Measurements from ENCODE around the gene EFNA1.

The EFNA1 gene

DNA sequence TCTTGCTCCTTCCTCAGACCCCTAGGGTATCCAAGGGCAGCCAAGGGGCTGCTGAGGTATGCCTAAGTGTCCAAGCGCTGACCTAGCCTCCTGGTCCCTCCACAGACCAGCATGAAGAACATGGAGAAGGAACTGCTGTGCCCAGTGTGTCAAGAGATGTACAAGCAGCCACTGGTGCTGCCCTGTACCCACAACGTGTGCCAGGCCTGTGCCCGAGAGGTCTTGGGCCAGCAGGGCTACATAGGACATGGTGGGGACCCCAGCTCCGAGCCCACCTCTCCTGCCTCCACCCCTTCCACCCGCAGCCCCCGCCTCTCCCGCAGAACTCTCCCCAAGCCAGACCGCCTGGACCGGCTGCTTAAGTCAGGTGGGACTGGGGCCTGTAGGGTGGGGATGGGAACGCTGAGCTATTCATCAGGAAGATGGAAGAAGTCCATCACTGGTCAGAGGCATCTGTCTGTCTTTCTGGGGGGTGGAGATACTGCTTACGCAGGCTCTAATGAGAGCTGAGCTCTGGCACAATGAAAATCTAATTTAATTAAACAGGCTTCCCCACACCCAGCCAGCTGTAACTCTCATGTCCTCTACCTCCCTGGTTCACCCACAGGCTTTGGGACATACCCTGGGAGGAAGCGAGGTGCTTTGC lies 47.7 kb downstream of the EFNA1 start:
- no peak for DNase-seq (ENCODE audit: low read depth)

DNA sequence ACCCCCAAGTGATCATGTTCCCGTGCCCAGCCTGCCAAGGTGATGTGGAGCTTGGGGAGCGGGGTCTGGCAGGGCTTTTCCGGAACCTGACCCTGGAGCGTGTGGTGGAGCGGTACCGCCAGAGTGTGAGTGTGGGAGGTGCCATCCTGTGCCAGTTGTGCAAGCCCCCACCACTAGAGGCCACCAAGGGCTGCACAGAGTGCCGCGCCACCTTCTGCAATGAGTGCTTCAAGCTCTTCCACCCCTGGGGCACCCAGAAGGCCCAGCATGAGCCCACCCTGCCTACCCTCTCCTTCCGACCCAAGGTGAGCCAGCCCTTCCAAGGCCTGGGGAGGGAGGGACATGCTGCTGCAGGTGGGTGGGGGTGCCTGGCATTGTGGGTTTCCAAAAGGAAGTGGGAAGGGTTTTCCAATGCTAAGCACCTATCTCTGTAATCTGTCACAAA lies 48.3 kb downstream of the EFNA1 start:
- no peak for DNase-seq (ENCODE audit: low read depth)

DNA sequence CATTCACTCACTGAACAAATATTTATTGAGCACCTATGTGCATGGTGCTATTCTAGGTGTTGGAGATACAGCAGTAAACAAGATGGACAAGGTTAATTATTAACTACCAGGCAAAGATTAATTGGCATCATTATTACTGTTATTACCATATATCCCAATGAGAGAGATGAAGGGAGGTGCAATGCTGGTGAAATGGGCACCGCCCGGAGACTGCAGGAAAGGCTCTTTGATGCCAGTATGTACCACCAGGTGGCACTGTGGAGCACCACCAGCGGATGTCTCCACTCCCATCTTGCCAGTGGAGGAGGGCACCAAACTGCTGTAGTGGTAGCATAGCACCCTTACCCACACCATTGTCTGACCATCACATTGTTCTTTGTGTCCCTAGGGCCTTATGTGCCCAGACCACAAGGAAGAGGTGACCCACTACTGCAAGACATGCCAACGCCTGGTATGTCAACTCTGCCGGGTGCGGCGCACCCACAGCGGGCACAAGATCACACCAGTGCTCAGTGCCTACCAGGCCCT lies 48.9 kb downstream of the EFNA1 start:
- DNase-seq (ENCODE audit: low read depth) = peak; percentile 73

DNA sequence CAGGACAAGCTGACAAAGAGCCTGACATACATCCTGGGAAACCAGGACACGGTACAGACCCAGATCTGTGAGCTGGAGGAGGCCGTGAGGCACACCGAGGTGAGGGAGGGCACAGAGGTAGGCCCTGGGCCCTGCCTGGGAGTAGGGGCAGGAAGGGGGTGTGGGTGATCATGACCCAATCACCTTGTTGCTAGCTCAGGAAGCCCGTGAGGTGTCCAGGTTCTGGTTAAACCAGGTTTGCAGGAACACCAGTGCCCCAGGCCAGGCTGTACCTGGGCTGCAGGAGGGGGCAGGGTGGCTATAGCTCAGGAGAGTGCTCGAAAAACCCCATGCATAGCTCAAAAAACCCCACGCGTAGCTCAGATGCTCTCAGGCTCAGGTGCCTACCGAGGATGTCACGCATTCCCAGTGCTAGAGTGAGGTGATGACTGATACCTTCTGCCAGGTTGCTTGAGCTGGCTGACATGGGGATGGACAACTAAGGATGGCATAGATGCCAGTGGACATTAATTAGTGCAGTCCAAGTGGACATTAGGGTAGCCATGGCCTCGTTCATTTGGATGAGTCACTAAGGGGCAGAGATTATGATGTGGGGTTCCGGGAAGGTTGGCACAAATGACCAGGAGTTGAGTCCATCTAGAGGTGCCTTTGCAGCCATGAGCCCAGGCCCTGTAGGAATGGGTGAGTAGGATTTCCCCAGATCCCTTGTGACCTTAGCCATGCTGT lies 49.7 kb downstream of the EFNA1 start:
- DNase-seq (ENCODE audit: low read depth) = no peak

DNA sequence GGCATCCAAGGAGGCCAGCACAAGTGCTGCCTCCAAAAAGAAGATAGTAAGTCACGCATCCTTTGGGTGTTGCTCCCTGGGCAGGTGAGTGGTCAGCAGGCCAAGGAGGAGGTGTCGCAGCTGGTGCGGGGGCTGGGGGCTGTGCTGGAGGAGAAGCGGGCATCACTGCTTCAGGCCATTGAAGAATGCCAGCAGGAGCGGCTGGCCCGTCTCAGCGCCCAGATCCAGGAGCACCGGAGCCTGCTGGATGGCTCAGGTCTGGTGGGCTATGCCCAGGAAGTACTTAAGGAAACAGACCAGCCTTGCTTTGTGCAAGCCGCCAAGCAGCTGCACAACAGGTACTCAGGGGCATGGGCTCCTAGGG lies 50.2 kb downstream of the EFNA1 start:
- DNase-seq (ENCODE audit: low read depth) = no peak

DNA sequence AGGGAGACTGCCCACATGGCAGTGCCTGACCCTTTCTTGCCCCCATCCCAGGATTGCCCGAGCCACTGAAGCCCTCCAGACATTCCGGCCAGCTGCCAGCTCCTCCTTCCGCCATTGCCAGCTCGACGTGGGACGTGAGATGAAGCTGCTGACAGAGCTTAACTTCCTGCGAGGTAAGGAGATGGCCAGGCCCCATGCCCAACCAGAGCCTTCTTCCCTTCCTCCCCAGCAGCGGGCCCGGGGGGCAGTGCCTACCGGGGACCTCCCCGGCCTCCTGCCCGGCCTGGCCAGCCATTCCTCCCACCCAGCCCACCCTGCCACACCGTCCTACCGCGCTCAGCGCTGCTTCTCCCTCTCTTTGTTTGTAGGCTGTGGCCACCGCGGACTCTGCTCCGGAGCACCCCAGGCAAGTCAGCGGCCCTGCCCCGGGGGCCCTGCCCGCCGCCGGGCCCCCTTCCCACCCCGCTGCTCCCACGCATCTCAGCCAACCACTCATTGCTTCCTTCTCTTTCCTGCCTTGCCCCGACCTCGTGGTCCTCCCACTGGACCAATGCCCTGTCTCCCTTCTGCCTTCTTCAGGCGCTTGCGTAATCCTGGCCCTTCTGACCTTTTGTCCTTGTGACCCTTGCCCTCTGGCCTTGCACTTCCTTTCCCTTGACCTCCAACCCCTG lies 50.9 kb downstream of the EFNA1 start:
- no peak for DNase-seq (ENCODE audit: low read depth)

DNA sequence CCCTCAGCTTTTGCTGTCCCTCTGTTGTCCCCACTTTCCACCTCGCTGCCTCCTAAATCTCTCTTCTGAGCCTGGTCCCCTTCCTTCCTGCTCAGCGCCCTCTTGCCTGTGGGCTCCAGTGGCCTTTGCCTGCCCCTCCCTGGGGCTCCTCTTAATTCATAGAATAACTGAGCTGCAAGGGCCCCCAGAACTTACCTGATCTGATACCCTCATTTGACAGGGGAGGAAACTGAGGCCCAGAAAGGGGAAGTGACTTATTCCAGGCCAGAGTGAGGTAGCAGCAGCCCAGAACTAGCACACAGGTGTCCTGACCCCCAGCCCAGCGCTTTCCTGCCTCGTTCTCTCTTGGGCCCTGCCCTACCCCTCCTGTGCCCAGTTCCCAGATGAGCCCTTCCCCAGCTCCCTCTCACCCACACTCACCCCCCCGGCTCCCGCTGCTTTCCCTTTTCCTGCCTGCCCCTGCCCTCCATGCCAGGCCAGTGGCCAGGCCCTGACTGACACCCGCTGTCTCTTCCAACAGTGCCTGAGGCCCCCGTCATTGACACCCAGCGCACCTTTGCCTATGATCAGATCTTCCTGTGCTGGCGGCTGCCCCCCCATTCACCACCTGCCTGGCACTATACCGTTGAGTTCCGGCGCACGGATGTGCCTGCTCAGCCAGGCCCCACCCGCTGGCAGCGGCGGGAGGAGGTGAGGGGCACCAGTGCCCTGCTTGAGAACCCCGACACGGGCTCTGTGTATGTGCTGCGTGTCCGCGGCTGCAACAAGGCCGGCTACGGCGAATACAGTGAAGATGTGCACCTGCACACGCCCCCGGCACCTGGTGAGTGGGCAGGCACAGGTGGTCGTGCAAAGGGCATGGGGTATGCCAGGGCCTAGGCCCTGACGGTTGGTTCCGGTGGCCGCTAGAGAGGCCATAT lies 51.7 kb downstream of the EFNA1 start:
- no peak for DNase-seq (ENCODE audit: low read depth)

DNA sequence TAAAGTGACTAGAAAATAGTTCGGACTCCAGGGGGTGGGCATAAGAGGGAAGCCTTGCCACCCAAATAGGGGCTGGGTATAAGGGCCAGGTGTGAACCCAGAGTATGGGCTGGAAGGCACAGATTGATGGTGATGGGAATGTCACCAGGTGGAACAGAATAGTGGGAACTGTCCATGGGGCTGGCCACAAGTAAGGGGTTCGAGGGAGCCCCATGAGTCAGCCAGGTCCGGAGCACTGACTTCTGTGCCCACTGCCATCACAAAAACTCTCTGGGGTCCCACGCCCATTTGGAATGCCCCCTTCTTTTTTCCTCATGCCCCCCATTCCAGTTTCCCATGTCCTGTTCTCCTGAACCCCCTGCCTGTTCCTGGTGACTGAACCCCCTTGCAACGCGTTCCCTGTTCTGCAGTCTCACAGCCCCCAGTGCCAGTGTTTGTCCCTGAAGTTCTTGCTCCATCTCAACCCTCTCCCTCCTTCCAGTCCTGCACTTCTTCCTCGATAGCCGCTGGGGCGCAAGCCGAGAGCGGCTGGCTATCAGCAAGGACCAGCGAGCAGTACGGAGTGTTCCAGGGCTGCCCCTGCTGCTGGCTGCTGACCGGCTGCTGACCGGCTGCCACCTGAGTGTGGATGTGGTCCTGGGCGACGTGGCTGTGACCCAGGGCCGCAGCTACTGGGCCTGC lies 53.8 kb downstream of the EFNA1 start:
- DNase-seq (ENCODE audit: low read depth) = no peak

DNA sequence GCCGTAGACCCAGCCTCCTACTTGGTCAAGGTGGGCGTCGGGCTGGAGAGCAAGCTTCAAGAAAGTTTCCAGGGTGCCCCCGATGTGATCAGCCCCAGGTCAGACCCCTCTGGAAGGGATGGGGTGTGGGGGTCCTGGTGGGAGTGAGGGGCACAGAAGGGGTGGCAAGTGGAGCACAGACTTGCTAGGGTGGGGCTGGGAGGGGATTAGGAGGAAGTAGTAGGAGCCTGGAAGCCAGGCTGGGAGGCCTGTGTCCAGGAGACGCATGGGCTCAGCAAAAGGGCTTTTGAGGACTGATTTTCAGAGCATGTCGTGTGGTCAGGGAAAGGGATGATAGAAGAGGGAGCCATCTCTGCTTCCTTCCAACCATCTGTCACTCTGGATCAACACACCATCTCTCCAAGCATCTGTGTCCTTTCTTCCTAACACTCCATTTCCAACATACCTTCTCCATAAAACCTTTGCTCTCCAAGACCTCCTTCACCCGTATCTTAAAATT lies 54.4 kb downstream of the EFNA1 start:
- DNase-seq (ENCODE audit: low read depth) = no peak

DNA sequence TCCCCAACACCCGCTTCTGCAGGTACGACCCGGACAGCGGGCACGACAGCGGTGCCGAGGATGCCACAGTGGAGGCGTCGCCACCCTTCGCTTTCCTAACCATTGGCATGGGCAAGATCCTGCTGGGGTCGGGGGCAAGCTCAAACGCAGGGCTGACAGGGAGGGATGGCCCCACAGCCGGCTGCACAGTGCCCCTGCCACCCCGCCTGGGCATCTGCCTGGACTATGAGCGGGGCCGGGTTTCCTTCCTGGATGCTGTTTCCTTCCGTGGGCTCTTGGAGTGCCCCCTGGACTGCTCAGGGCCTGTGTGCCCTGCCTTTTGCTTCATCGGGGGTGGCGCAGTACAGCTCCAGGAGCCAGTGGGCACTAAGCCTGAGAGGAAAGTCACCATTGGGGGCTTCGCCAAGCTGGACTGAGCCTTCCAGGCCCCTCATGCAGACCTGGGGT lies 56.1 kb downstream of the EFNA1 start:
- no peak for DNase-seq (ENCODE audit: low read depth)

DNA sequence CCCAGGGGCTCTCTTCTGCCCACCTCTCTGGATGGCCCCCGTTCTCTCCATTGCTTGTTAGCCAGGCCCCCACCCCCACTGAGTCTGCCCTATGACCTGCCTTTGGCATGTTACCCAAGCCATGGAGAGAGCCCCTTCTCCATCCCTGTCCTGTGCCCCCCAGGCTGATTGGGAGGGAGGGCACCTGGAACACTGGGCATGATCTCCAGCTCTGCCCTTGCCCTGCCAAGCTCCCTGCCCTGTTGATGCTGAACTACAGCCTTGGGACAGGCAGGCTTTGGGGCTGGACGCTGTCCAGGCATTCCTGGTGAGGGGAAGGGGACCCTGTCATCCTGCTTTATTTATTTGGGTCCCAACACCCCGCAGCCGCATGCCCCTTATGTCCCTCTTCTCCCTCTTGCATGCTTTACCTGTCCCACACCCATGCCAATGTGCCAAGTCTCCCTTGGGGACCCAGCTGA lies 56.7 kb downstream of the EFNA1 start:
- DNase-seq (ENCODE audit: low read depth) = no peak
